ENCODE results near the gene DCTN3.

DCTN3 gene

DNA sequence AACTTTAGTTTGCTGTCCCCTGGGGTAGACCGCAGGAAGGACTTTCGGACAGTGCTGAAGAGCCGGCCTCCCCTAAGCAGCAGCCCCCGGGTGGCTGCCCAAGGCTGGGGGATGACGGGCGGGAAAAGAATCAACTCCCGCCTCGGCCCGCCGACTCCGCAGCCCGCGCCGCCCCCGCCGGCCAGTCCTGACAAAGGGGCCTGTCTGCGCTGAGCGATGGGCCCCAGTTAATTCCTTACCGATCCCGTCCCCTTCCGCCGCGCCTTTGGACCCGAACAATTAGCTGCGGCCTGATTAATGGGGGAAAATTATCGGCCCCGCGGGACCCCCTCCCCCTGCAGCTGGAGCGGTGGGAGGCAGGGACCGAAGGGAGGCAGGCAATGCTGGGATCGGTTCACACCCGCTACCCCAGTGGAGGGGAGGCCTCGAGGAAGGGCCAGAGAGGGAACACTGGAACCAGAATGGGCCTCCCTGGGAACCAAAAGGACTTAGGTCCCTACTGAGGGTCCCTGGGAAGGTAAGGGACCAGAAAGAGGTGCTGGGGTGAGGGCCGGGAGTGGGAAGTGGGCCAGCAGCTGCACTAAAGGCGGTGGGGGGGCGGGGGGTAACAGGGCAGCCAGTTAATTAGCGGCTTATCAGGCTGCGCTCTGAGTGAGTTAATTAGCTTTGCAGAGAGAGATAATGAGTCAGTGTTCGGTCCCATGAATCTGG is 4.3 kb upstream of the DCTN3 start:
- no peak for DNase-seq

DNA sequence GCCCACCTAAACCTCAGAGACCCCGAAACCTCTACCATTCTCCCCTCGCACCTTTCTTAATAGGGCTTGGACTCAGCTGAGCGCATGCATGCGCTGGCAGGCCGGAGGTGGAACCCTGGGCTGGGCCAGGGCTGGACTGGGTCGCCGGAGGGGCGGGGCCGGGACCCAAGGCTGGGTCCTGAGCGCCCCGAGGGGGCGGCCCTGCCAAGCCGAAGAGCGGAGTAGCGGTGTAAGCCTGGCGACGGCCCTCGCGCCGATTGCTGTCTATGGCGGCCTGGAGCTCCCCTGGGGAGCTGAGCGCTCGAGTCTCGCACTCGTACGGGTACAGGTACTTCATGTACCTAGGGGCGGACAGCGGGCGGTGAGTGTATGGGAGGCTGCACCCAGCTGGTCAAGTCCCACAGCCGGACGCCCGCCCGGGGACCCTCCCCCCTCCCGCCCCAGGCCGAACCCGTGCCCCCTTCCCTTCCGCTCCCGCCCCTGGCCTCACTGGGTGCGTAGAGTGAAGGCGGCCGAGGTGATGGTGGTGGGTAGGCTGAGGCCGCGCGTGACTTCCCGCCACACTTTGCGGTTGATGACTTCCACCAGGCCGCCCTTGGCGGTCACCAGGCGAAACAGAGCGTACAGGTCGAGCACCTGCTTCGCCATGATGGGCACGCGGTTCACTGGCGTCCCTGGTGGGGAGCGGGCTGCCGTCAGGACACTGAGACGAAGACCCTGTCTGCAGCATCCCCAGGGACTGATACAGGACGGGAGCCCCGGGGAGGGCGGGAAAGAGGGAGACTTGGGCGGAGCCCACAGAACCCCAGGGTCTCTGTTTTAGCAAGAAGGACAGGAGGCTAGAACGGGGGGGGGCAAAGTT is 3.3 kb upstream of the DCTN3 start:
- DNase-seq = no peak

DNA sequence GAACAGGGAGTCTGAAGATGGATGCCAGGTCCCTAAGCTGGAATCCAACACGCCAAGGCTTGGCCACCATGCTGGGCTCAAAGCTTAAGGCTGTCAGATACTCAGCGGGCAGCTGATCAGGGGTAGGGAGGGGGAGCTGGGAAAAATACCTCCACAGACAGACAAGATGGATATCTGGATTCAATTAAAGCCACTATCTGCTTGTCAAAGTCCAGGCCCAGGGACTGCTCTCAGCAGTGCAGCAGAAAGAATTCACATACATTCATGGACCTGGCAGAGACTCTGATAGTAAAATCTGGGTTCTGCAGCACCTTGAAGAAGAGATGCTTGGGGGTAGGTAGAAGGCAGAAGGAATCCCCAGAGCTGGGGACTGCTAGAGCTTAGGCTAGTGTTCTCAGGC is 5.2 kb downstream of the DCTN3 start:
- DNase-seq = no peak

DNA sequence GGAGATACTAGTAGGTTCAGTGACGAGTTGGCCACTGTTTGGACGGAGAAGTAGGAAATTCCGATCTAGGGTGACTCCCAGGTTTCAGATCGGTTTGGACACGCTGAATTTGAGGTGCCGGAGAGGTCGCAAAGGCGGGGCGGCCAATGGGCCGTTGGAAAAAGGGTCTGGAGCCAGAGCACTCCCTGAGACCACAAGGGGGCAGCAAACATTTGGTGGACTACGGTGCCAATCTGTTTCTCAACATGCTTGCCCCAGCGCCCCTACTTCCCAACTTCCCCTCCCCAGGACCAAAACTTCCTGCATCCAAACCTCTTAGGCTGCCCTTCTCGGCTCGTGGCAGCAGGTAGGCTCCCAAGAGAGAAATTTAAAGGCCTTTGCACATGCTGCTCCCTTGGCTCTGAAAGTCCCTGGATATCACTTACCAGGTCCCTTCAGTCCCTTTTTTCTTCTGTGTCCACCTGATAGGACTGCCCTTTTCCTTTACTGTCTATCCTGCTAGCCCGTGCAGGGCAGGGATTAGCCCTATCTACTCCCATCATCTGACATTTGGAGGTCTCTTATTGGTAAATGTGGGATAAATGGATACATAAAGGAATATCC is 7.4 kb downstream of the DCTN3 start:
- DNase-seq = peak in 51 of 56 donors; percentile 20 to 85 (median 50)

DNA sequence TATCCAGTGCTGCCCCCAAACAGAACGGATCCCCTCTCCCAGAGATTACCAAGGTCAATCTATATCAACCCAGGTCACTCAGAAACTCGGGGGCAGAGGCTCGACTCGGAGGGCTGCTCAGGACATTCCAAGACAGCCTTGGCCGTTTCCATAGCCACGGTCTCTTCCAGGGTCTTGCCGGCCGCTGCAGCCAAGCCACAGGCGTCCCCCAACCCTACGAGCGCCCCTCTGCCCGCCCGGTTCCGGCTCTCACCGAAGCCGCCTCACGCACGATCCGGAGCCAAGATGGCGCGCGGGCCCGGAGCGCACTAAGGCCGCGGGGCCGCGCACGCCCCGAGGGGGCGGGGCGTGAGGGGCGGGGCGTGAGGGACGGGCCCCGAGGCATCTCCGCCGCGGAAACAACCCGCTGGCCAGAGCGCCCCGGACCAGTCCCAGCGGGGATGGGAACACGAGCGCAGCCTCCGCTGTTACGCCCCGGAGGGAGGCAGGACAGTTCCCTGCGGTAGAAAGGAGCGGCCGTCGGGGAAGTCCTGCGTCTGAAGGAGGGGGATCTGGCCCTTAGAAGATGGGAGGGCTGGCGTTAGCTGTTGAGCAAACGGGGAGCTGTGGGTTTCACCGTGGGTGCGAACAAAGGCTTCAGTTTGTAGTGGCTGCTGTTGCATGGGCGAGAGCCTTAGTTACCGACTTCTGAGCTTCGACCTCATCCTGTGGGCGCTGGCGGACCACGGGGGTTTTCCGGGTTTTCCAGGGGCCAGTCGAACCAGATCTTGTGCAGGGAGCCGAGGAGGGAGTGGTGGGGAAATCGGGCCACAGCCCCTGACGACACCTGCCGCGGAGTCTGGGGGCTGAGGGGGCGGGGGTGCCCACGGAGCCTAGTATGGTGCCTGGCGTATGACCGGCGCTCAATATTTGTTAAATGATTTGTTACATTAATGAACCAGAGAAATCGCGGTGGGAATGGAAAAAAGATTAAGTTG is 8.2 kb downstream of the DCTN3 start, which contains the start of gene RPP25L:
Gene RPP25L, minus strand, starts transcription at position 287 of the 977 bp plus-strand sequence. CDS start 801 bp downstream, outside the sequence.
- peak in 53 of 56 donors; percentile 20 to 88 (median 67) for DNase-seq

DNA sequence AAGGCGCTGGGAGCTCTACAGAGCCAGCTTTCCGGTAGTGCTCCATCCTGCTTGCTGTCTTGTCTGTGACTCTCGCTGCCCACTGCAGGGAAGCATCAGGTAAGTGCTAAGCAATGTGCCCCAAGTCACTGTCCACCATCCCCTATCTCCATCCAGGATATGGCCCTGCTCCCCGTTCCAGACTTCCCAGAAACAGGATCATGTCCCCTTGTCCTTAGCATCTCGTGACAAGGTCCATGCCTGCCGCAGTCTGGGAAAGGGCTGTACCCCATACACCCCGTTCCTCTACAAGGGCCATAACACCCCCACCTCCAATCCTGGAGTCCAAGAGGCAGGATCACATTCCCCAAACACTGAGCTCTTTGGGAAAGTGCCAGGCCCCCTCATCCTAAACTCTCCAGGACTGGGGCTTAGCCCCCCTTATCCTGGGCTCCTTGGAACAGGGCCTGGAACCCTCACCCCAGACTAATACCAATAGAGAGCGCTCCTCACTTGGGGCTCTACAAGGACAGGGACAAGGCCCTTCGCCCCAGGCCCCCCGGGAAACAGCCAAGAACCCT is 9.0 kb downstream of the DCTN3 start:
- DNase-seq = peak in 4 of 56 donors; percentile 27 to 69 (median 30)

DNA sequence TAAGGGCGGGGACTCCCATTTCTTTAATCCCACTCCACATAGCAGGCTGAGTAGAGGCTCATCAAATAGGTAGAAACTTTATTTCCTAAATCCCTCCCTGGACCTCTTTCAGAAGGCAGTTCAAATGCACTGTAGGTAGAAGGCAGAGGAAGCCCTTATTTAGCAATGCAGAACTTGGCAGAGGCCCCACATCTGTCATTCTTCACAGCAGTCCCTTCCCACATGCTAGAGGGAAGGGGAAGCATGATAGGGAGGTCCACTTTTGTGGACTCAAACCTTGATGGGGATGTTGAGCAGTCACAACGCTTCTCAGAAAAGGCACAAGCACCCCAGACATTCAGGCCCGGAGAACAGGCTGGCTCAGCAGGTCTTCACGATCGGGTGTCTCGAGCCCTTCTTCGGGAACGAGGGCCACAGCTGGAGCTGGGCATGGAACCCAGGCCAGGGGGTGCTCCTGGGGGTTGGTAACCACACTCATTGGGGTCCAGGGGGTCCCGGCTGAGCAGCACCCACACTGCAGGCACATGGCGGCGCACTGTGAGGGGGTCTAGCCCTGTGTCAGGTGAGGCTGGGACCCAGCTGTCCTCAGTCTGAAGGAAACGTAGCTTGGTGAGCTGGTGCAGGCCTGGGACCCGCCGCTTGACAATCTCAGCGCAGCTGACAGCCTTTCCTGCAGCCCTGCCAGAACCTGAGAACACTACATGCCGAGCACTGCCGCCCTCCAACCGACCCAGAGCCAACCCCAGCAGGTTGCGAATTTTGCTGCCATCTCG is 9.7 kb downstream of the DCTN3 start:
- DNase-seq = no peak

DNA sequence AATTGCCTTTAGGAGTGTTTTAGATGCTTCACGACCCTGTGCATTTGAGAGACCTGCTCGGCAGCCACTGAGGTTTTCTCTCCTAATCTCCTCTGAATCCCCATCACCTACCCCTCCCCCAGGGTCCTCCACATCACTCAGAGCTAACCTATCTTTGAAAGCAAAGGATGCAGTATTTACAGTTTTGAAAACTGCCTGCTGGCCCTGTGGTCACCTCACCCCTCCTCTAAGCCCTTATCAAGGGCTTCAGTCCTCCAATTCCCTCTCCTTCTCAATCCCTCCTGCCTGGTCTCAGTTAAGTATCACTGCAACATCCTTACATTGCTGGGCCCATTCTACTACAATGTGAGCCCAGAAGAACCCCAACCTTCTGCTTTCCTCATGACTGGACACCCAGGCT is 13.0 kb downstream of the DCTN3 start:
- DNase-seq = no peak

DNA sequence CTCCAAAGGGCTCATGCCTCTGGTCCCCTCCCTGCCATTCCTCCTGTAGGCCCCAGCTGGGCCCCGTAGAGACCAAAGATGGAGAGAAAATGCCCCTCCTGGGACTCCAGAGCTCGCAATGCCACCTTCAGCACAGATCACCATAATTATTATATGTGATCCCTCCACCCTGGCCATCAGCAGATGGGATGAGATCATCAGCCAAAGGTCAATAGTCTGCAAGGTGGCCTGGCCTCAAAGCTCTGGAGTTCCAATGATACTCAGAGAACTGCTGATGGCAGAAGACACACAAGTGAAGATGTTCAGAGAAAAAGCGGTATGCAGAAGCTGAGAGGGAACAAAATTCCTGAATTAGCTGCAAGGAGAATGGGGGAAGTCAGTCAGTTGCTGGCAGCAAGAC is 13.4 kb downstream of the DCTN3 start:
- no peak for DNase-seq

DNA sequence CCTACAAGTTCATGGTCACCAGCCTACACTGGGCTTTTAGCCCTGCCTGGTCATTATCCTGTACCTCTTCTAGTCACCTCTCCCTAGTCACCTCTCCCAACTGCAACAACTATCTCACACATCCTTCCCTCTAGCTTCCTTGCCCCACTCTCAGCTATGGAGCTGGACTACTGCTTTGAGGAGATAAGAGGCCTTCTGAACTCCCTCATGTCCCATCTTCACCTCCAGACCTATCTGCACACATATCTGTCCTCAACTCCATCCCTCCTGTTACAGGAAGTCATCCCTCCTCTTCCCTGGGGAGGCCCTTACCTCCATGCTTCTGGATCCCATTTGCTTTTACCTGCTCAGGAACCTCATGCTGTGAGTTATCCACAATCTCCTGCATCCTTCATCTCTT is 14.1 kb downstream of the DCTN3 start:
- DNase-seq = no peak

DNA sequence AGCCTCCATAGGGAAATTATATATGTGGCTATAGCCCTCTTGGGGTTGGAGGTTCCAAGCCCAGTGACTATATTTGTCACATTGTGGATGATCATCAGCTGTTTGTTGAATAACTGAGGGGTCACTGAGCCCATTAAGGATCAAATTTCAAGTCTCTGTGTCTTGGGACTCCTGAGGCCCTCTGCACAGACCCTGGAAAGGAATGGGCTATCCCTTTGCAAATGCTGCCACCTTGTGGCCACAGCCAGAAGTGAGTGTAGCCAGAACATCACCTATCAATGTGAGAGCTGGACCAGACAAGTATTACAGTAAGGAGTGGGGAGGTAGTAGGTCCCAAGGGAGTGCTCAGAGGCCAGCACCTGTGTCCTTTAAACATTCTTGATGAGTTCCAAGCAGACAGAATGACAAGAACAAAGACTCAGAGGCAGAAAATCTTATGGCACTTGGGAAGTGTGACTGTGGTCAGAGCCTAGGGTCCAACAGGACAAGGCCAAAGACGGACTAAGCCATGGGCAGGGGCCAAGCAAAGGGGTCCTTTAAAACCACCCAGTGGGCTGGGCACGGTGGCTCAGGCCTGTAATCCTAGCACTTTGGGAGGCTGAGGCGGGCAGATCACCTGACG is 16.6 kb downstream of the DCTN3 start:
- peak in 55 of 56 donors; percentile 22 to 95 (median 64) for DNase-seq

DNA sequence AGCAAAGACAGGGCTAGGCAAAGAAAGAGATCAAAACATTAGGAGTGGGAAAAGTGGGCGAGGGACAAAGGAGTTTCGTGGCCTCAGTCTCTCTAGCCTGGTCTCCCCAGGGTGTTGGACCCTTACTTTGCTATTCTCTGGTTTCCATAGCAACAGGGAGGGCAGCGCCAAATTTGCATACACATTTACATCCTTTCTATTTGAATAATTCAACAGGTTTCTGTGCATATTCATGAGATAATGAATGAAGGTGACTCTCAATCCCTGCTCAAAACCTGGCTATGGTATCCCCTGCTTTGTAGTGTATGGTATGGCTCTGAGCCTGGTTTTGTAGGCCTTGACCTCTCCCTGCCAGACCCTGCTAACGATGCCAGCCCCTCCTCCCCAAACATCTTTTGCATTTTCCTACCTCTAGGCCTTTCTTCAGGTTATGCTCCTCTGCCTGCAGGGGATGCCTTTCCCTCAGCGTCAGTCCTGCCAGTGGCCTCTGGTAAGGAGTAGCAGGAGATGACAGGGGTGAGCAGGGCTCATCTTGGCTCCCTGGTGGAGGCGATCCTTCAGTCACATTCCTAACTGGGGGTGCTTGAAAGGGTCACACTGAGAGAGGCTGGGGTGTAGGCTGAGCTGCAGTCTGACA is 18.2 kb downstream of the DCTN3 start:
- DNase-seq = no peak

DNA sequence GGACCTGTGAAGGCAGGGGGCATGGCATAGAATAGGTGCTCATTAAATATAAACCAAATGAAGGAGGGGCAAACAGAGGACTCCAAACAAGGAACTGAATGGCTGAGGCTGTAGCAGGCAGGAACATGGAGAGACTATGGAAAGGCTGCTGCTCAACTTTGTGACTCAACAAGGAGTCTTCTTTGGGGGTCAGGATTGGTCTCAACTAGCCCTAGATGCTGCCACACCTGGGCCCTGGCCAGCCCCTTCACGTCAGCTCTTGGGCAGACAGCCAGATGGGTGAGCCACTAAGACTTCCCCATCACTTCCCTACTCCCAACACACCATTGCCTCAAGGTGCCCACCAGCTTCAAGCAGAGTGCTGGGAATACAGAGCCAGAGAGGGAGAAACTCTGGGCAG is 19.4 kb downstream of the DCTN3 start:
- no peak for DNase-seq

DNA sequence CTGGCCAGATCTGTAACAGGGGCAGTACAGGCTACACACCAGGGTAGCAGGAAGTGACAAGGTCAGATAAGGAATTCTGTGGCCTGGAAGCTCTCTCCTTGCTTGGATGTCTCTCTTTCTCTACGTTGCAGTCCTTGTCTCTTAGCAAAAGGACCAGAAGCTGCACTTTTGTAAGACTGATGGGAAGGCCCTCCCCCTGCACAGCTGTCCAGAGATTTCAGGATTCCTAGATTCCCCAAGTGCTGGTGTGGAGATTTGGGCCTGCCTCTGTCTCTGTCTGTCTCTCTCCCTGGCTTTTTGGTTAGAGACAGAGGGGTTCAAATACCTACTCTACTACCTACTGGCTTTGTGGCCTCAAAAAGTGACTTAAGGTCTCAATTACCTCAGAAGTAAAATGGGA is 20.7 kb downstream of the DCTN3 start:
- DNase-seq = no peak

DNA sequence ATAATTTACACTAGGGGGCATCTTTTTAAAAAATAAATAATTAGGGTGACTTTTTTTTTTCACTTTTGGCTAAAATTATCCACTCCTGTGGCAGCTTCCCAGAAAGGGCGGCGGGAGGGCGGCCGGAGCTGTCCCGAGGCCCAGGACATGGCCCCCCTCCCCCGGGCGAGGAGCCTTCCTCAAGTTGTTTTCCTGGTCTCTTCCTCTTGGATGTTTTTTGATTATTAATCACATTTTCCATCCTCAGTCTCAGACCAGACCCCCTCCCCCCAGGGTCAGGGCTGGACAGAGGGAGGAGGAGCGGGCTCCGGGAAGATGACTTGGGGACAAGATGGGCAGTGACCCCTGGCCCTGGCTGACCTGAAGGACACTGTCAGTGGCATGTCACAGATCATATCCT is 26.1 kb downstream of the DCTN3 start:
- DNase-seq = peak in 2 of 56 donors; percentile 17 to 23

DNA sequence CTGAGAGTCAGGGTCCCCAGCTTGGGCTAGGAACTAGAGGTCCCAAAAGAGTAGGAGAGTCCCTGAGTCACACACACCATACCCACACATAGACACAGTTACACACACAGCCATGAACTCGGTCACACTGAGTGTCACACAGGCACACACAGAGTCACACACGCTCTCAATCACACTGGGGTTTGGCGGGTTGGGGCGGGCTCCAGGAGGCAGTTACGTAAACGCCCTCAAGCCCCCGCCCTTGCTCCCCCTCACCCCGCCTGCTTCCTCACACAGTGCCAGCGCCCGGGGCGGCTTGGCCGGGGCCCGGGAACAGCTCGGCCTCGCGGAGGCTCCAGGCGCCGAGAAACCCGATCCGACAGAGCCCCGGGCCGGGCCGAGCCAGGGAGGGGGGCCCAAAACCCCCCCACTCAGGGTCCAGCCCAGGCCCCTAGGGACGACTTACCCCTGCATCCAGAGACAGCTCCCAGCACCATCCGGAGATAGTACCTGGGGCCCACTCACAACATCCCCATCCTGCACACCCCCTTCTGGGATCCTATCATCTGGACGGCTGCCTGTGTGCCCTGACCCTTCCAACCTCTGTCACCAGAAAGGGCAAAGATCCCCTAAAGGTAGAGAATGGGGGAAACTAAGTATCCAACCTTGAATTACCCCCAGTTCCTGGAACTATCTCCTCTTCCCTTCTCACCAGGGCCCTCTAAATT is 27.2 kb downstream of the DCTN3 start:
- peak in 39 of 56 donors; percentile 8 to 78 (median 49) for DNase-seq

DNA sequence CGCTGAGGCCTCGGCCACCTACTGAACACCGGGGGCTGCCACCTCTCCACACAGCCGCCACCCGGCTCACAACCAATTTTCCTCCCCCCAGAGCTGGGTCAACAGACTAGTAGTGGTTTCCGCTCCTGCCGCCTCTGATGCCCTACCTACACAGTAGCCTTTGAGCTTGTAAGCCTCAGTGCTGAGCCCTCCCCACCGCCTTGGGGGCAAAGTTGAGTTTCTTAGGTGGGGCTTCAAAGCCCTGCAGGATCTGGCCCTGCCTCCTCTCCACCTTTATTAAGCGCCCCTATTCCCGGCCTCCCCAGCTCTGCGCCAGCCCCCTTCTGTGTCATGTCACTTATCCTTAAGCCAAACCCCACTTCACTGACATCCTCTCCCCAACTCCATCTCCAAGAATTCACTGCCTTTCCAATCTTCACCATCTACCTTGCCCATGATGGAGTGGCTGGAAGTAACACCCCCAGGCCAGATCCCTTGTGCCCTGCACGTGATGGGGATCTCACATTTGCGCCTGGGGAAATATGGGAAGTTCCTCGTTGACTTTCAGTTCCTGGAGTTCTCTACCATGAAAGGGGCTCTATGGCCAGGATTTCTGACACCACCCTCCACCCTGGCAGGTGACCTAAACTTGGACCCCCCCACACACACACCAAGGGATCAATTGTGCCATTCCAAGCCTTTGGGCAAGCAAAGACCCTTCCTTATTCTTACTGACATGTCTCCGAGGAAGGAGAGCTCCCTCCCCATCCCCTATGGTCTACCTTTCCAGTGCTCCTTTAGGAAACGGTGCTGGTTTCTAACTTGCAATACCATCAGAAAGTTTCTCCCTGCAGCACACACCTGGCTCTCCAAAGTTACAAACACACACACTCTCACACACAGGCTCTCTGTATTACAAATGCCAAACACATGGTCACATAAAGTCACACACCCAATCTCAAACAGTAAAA is 28.1 kb downstream of the DCTN3 start:
- DNase-seq = no peak

Measured in amygdala (tissue), 56 donors.